GM23338 (cell line): Measurements from ENCODE around the gene VPS39. TPM values are rescaled to one million over a fixed set of nuclear protein-coding genes. Genes with fewer than 3 reads are reported as not detected.

ENCODE experiments used
- ATAC-seq: fragments of 200-7000 bp; cut with Tn5 transposase; 3 replicates; pipeline ENCODE4 v1.9.1; 2020
- DNase-seq: peaks from one replicate; pipeline ENCODE4 v3.0.0-alpha.2; 2015; ENCODE audit warnings: low spot score
- H2AFZ ChIP-seq: fragments of 200-600 bp; sonication (generic); 2 replicates; pipeline ENCODE4 v1.8.0; 2016; ENCODE audit warnings: antibody characterized with exemption, mild to moderate bottlenecking, moderate library complexity
- H3F3A ChIP-seq: fragments of 200-600 bp; sonication (generic); replicated peaks from 2 replicates; pipeline ENCODE4 v1.8.0; 2017; ENCODE audit warnings: antibody characterized with exemption, mixed run types, low read depth
- H3K27ac ChIP-seq: fragments of 200-600 bp; sonication (generic); 2 replicates; pipeline ENCODE4 v1.6.1; 2016; ENCODE audit warnings: low read depth
- H3K27me3 ChIP-seq: fragments of 200-600 bp; sonication (generic); 2 replicates; pipeline ENCODE4 v1.8.0; 2016; ENCODE audit warnings: mild to moderate bottlenecking, mixed run types, moderate library complexity; ENCODE audit not compliant: insufficient read depth
- H3K36me3 ChIP-seq: fragments of 200-600 bp; sonication (generic); 2 replicates; pipeline ENCODE4 v1.8.0; 2016; ENCODE audit warnings: mild to moderate bottlenecking; ENCODE audit not compliant: insufficient read depth
- H3K4me1 ChIP-seq: fragments of 200-600 bp; sonication (generic); 2 replicates; pipeline ENCODE4 v1.8.0; 2016; ENCODE audit warnings: mild to moderate bottlenecking, moderate library complexity; ENCODE audit not compliant: insufficient read depth
- H3K4me2 ChIP-seq: fragments of 200-600 bp; sonication (generic); 2 replicates; pipeline ENCODE4 v1.7.1; 2017; ENCODE audit warnings: mixed run types
- H3K4me3 ChIP-seq: fragments of 200-600 bp; sonication (generic); 2 replicates; pipeline ENCODE4 v1.6.1; 2016; ENCODE audit warnings: mixed run types
- H3K79me2 ChIP-seq: fragments of 200-600 bp; sonication (generic); replicated peaks from 2 replicates; pipeline ENCODE4 v1.8.0; 2017; ENCODE audit warnings: mild to moderate bottlenecking; ENCODE audit not compliant: insufficient read depth
- H3K9me2 ChIP-seq: fragments of 200-600 bp; sonication (generic); 2 replicates; pipeline ENCODE4 v1.8.0; 2017; ENCODE audit not compliant: insufficient read depth
- H4K20me1 ChIP-seq: fragments of 200-600 bp; sonication (generic); replicated peaks from 2 replicates; pipeline ENCODE4 v1.8.0; 2017; ENCODE audit warnings: mild to moderate bottlenecking; ENCODE audit not compliant: insufficient read depth
- H3K27ac Mint-ChIP-seq: 2 replicates; pipeline ENCODE4 v1.8.0; 2020; ENCODE audit warnings: inconsistent platforms, mild to moderate bottlenecking, moderate library complexity, mixed read lengths
- H3K27me3 Mint-ChIP-seq: 3 replicates; pipeline ENCODE4 v1.8.0; 2022; ENCODE audit warnings: low read depth, mild to moderate bottlenecking, moderate library complexity, mixed read lengths, inconsistent platforms; ENCODE audit not compliant: insufficient read depth, poor library complexity
- H3K36me3 Mint-ChIP-seq: 3 replicates; pipeline ENCODE4 v1.8.0; 2021; ENCODE audit warnings: low read depth, mild to moderate bottlenecking, inconsistent platforms, moderate library complexity, mixed read lengths
- H3K4me1 Mint-ChIP-seq: 3 replicates; pipeline ENCODE4 v1.8.0; 2020; ENCODE audit warnings: mild to moderate bottlenecking, inconsistent platforms, mixed read lengths
- H3K4me3 Mint-ChIP-seq: 3 replicates; pipeline ENCODE4 v1.8.0; 2021; ENCODE audit warnings: moderate library complexity, mild to moderate bottlenecking, inconsistent platforms, mixed read lengths
- H3K9me3 Mint-ChIP-seq: 3 replicates; pipeline ENCODE4 v1.8.0; 2020; ENCODE audit warnings: moderate library complexity, mild to moderate bottlenecking, inconsistent platforms, mixed read lengths
- EZH2 ChIP-seq: fragments of 200-600 bp; sonication (generic); IDR thresholded peaks from one replicate; pipeline ENCODE4 v1.8.0; 2017; ENCODE audit warnings: antibody characterized with exemption, mild to moderate bottlenecking, low read depth; ENCODE audit not compliant: unreplicated experiment
- POLR2AphosphoS5 ChIP-seq: IDR thresholded peaks from 2 replicates; pipeline ENCODE4 v1.6.1; 2016; ENCODE audit warnings: antibody characterized with exemption, low read depth
- ZNF114 ChIP-seq: fragments of 250-450 bp; sonication (Bioruptor Pico); IDR thresholded peaks from 2 replicates; pipeline ENCODE4 v1.5.0; 2020; ENCODE audit warnings: mild to moderate bottlenecking, moderate library complexity
- ZNF462 ChIP-seq: fragments of 250-450 bp; sonication (Bioruptor Pico); IDR thresholded peaks from 2 replicates; pipeline ENCODE4 v1.5.0; 2020; ENCODE audit warnings: mild to moderate bottlenecking, moderate library complexity
- polyA plus RNA-seq: library from polyadenylated mRNA; unstranded; fragments of >200 nt; fragmentation: Nextera tagmentation; extraction: Ambion mirVana; gene quantifications from 2 replicates; pipeline ENCODE4 v1.2.1, GENCODE V29; 2016
- total RNA-seq: library from RNA; depleted of rRNA; stranded (reverse); fragments of >200 nt; shearing (Covaris generic); gene quantifications from 2 replicates; pipeline ENCODE4 v1.2.3, GENCODE V29; 2014
- TF ChIP-seq, protein P1 (sequence below): IDR thresholded peaks from one replicate; pipeline ENCODE4 v1.6.1; 2018; ENCODE audit warnings: antibody characterized with exemption; ENCODE audit not compliant: unreplicated experiment

Gene VPS39
- total and polyA plus RNA-seq, 2 experiments from 2014 or later: 14.9 to 45.1 TPM

DNA sequence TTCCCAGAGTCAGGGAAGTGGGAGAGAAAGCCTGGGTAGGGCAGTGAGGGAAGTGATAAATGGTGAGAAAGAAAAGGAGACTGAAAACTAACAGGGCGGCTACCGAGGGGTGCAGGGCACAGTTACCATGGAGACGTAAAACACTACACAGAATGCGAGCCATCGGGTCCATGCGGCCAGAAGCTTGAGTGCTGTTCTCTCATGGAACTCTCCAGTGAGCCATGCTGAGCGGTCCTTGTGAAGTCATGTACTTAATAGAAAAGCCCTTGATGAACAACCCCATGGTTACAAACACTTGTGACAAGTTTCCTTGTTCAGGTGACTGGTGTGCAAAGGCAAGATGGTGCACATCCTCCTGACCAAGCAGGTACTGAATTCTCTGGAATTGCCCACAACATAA lies 48.0 kb downstream of the VPS39 start (continued):
- TF ChIP-seq ZNF462 (no peak), ZNF114 (no peak), POLR2AphosphoS5 (no peak)
- TF ChIP-seq, protein P1, sequence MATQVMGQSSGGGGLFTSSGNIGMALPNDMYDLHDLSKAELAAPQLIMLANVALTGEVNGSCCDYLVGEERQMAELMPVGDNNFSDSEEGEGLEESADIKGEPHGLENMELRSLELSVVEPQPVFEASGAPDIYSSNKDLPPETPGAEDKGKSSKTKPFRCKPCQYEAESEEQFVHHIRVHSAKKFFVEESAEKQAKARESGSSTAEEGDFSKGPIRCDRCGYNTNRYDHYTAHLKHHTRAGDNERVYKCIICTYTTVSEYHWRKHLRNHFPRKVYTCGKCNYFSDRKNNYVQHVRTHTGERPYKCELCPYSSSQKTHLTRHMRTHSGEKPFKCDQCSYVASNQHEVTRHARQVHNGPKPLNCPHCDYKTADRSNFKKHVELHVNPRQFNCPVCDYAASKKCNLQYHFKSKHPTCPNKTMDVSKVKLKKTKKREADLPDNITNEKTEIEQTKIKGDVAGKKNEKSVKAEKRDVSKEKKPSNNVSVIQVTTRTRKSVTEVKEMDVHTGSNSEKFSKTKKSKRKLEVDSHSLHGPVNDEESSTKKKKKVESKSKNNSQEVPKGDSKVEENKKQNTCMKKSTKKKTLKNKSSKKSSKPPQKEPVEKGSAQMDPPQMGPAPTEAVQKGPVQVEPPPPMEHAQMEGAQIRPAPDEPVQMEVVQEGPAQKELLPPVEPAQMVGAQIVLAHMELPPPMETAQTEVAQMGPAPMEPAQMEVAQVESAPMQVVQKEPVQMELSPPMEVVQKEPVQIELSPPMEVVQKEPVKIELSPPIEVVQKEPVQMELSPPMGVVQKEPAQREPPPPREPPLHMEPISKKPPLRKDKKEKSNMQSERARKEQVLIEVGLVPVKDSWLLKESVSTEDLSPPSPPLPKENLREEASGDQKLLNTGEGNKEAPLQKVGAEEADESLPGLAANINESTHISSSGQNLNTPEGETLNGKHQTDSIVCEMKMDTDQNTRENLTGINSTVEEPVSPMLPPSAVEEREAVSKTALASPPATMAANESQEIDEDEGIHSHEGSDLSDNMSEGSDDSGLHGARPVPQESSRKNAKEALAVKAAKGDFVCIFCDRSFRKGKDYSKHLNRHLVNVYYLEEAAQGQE: no peak

GRCh38 chr15:42159381-42160015 lies 48.6 kb downstream of the VPS39 start:
- DNase-seq (no peak), ATAC-seq (no peak)
- Histone ChIP-seq H3K79me2 (no peaks in the 10 kb centered on the region), H3K9me2 (no peaks in the 10 kb centered on the region), H3F3A (no peaks in the 10 kb centered on the region), H4K20me1 (no peaks in the 10 kb centered on the region), H3K4me2 (no peak overlapping the region), H3K36me3 (peaks cover 11% of the 10 kb centered on the region; the same call in 1 of the 2 replicates), H3K4me3 (no peak overlapping the region), H3K27me3 (no peaks in the 10 kb centered on the region), H3K27ac (no peak overlapping the region), H2AFZ (no peak overlapping the region), H3K4me1 (no peaks in the 10 kb centered on the region)
- Mint-ChIP-seq H3K36me3 (peaks cover 34% of the 10 kb centered on the region), H3K9me3 (no peaks in the 10 kb centered on the region), H3K4me1 (peaks cover 6% of the 10 kb centered on the region; the same call in 1 of the 3 replicates), H3K27me3 (peaks cover 10% of the 10 kb centered on the region), H3K4me3 (no peak overlapping the region), H3K27ac (no peak overlapping the region)
- TF ChIP-seq ZNF462: no peak
- no peak for TF ChIP-seq EZH2
